ENCODE results near the gene PLCXD3. TPM values are rescaled to one million over a fixed set of nuclear protein-coding genes. Genes with fewer than 3 reads are reported as not detected.

Gene PLCXD3
- total and polyA plus RNA-seq, 9 donors = 18.7 to 69.5 (median 36.7) TPM

DNA sequence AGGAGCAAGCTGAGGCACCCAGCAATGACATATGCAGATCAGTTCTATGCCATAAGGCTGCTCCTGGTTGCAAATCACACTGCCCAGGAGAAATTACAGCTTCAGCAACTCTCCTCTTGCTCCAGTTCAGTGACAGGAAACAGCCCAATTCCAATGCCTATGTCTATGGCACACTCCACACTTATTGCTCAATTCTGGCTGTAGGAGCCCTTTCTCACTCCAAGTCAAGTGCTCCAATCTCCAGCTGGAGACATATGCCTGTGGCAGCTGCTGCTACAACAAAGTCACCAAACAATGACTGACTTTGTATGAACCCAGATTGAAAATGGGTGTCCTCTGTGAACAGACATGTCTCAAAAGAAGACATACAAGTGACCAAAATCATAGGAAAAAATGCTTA is 31.8 kb upstream of the PLCXD3 start:
- Histone ChIP-seq H3K9me3 (no peaks in the 10 kb centered on the region), H3K27me3 (no peaks in the 10 kb centered on the region), H3K4me3 (no peak overlapping the region), H3K27ac (no peak overlapping the region), H3K36me3 (no peaks in the 10 kb centered on the region), H3K4me1 (ENCODE audit: insufficient read depth) (no peaks in the 10 kb centered on the region)
- no peak for TF ChIP-seq POLR2A (IDR thresholded peaks at IDR 0.05)
- TF ChIP-seq, protein P1, sequence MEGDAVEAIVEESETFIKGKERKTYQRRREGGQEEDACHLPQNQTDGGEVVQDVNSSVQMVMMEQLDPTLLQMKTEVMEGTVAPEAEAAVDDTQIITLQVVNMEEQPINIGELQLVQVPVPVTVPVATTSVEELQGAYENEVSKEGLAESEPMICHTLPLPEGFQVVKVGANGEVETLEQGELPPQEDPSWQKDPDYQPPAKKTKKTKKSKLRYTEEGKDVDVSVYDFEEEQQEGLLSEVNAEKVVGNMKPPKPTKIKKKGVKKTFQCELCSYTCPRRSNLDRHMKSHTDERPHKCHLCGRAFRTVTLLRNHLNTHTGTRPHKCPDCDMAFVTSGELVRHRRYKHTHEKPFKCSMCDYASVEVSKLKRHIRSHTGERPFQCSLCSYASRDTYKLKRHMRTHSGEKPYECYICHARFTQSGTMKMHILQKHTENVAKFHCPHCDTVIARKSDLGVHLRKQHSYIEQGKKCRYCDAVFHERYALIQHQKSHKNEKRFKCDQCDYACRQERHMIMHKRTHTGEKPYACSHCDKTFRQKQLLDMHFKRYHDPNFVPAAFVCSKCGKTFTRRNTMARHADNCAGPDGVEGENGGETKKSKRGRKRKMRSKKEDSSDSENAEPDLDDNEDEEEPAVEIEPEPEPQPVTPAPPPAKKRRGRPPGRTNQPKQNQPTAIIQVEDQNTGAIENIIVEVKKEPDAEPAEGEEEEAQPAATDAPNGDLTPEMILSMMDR (IDR thresholded peaks at IDR 0.05) = no peak
- no peak for TF ChIP-seq EP300 (IDR thresholded peaks at IDR 0.05)
- intact Hi-C loops (cut with DNase I) = no loop called here
- DNase-seq = no peak

DNA sequence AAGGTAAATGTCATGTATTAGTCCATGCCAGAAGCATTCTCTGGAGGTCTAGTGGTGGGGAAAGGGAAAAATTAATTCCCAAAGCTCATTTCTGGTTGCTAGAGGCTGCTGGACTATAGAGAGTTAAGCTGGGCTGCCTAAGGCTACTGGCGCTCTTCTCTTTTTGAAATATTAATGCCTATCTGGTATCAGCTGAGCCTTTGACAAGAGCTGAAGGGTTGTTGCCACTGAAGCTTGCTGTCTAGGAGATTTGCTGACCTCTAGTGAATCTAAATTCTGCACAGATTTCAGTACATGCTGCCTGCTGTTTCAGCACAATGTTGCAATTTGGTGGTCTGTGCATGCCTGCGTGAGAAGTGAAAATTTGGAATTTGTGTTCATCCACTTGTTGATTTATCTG is 29.1 kb upstream of the PLCXD3 start:
- TF ChIP-seq POLR2A (IDR thresholded peaks at IDR 0.05) (no peak), EP300 (IDR thresholded peaks at IDR 0.05) (no peak)
- TF ChIP-seq, protein P1 (IDR thresholded peaks at IDR 0.05) = no peak

DNA sequence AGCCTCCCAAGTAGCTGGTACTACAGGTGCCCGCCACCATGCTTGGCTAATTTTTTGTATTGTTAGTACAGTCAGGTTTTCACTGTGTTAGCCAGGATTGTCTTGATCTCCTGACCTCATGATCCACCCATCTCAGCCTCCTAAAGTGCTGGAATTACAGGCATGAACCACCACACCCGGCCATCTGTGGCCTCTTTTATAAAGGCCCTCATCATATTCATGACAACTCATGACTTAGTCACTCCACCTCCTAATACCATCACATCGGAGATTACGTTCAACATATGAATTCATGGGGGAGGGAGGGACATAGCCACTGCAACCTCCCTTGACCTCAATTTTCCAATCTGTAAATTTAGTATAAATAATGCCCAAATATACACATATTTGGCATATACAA is 27.2 kb upstream of the PLCXD3 start:
- DNase-seq = no peak
- H3K36me3 ChIP-seq = no peaks in the 10 kb centered on the region
- intact Hi-C loops (cut with DNase I) = no loop called here
- H3K9me3 ChIP-seq = no peaks in the 10 kb centered on the region
- TF ChIP-seq EP300 (IDR thresholded peaks at IDR 0.05) (no peak), POLR2A (IDR thresholded peaks at IDR 0.05) (no peak)
- TF ChIP-seq, protein P1 (IDR thresholded peaks at IDR 0.05) = no peak
- no peaks in the 10 kb centered on the region for H3K27me3 ChIP-seq
- H3K4me1 ChIP-seq (ENCODE audit: insufficient read depth) = no peaks in the 10 kb centered on the region
- no peak overlapping the region for H3K4me3 ChIP-seq
- H3K27ac ChIP-seq = no peak overlapping the region
- 89 to 93% (median 91%) methylated on average over 4 of the region's 4 CpGs for WGBS, 3 donors

More for the DNA sequence above, 29.1 kb upstream of the PLCXD3 start:
- Histone ChIP-seq H3K27ac (no peak overlapping the region), H3K4me1 (ENCODE audit: insufficient read depth) (no peaks in the 10 kb centered on the region), H3K4me3 (no peak overlapping the region), H3K27me3 (no peaks in the 10 kb centered on the region), H3K9me3 (no peaks in the 10 kb centered on the region), H3K36me3 (no peaks in the 10 kb centered on the region)
- DNase-seq = no peak
- intact Hi-C loops (cut with DNase I) = no loop called here
- WGBS, 3 donors = 85 to 94% (median 89%) methylated on average over 2 of the region's 2 CpGs

DNA sequence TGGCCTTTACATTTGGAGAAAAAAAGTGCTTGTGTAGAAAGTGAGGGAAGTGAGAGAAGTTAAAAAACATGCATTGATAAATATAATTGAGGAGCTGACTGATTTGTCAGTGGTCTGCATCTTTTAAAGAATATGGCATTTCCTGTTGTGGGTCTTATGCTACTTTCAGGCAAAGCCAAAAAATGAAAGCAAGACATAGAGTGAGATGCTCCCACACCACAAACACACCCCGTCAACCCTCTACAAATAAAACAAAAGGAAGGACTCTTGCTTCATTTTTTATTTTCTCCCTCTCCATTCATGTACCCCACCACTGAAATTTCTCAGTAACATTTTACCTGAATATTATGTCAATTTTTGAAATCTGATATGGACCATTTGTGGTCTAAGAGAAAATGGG is 22.1 kb upstream of the PLCXD3 start:
- WGBS, 3 donors = 78 to 83% (median 81%) methylated on average over 1 of the region's 1 CpG
- H3K36me3 ChIP-seq = no peaks in the 10 kb centered on the region
- no peaks in the 10 kb centered on the region for H3K4me1 ChIP-seq (ENCODE audit: insufficient read depth)
- TF ChIP-seq EP300 (IDR thresholded peaks at IDR 0.05) (no peak), POLR2A (IDR thresholded peaks at IDR 0.05) (no peak)
- TF ChIP-seq, protein P1 (IDR thresholded peaks at IDR 0.05) = no peak
- no peak for DNase-seq
- no peaks in the 10 kb centered on the region for H3K27me3 ChIP-seq
- no peaks in the 10 kb centered on the region for H3K9me3 ChIP-seq
- no peak overlapping the region for H3K27ac ChIP-seq
- intact Hi-C loops (cut with DNase I) = no loop called here
- no peak overlapping the region for H3K4me3 ChIP-seq
